Esophagus squamous epithelium (tissue), 5 donors: ENCODE results near the gene ITGB6. TPM values are rescaled to one million over a fixed set of nuclear protein-coding genes. Genes with fewer than 3 reads are reported as not detected.

Experiments
- DNase-seq: peaks from one replicate; lab custom pipeline; 2025; lab: John Stamatoyannopoulos, UW
- H3K27ac ChIP-seq, 4 donors: fragments of 200-600 bp; sonication (generic); one replicate each; pipeline ENCODE4 v1.5.1; 2016 to 2019; ENCODE audit warnings: mild to moderate bottlenecking in 1 of 4
- H3K27me3 ChIP-seq, 4 donors: fragments of 200-600 bp; sonication (generic); 1 replicate in 3 of 4; 2 replicates in 1 of 4; pipeline versions ENCODE4 v1.5.1 to v1.6.0; 2017 to 2021; ENCODE audit warnings: antibody characterized with exemption in 1 of 4
- H3K36me3 ChIP-seq, 3 donors: fragments of 200-600 bp; sonication (generic); one replicate each; pipeline ENCODE4 v1.5.1; 2016 to 2019
- H3K4me1 ChIP-seq, 3 donors: fragments of 200-600 bp; sonication (generic); one replicate each; pipeline ENCODE4 v1.5.1; 2017 to 2019
- H3K4me3 ChIP-seq, 4 donors: fragments of 200-600 bp; sonication (generic); 1 replicate in 3 of 4; 2 replicates in 1 of 4; pipeline ENCODE4 v1.5.1; 2016 to 2019; ENCODE audit warnings: mild to moderate bottlenecking in 2 of 4, moderate library complexity in 1 of 4
- H3K9me3 ChIP-seq, 3 donors: fragments of 200-600 bp; sonication (generic); one replicate each; pipeline ENCODE4 v1.5.1; 2016 to 2019
- POLR2A ChIP-seq, 4 donors: fragments of 450-650 bp; IDR thresholded peaks; one replicate each; pipeline ENCODE4 v1.6.1; 2017; ENCODE audit warnings: antibody characterized with exemption in 4 of 4, mild to moderate bottlenecking in 4 of 4, moderate library complexity in 3 of 4
- WGBS, 2 donors: methylation state at CpG; one replicate each; pipeline ENCODE4 v1.1.5; 2018; 5-methylcytosine and 5-hydroxymethylcytosine counted together
- intact Hi-C: fragments of 100-400 bp; cut with DNase I; formaldehyde crosslinking; loops from one replicate; pipeline ENCODE4 v1.15.0; 2022
- total RNA-seq, 4 donors: library from RNA; depleted of rRNA; stranded (reverse); fragments of >200 nt; gene quantifications; one replicate each; pipeline ENCODE4 v1.1.0, GENCODE V29; 2016
- TF ChIP-seq, protein P1 (sequence below), 6 experiments: fragments of 450-650 bp in 4 of 6; fragments of 200-600 bp in 2 of 6; sonication (generic) in 2 of 6; IDR thresholded peaks; one replicate each; pipeline ENCODE4 v1.5.1; 2016 to 2019; ENCODE audit warnings: antibody characterized with exemption in 6 of 6, mild to moderate bottlenecking in 4 of 6, moderate library complexity in 4 of 6
- donor health status: DM: yes; HTN: yes; CAD: no.

The ITGB6 gene
- total RNA-seq, 4 donors from 2014 or later, result 25.3 to 42.2 (median 33.6) TPM

DNA sequence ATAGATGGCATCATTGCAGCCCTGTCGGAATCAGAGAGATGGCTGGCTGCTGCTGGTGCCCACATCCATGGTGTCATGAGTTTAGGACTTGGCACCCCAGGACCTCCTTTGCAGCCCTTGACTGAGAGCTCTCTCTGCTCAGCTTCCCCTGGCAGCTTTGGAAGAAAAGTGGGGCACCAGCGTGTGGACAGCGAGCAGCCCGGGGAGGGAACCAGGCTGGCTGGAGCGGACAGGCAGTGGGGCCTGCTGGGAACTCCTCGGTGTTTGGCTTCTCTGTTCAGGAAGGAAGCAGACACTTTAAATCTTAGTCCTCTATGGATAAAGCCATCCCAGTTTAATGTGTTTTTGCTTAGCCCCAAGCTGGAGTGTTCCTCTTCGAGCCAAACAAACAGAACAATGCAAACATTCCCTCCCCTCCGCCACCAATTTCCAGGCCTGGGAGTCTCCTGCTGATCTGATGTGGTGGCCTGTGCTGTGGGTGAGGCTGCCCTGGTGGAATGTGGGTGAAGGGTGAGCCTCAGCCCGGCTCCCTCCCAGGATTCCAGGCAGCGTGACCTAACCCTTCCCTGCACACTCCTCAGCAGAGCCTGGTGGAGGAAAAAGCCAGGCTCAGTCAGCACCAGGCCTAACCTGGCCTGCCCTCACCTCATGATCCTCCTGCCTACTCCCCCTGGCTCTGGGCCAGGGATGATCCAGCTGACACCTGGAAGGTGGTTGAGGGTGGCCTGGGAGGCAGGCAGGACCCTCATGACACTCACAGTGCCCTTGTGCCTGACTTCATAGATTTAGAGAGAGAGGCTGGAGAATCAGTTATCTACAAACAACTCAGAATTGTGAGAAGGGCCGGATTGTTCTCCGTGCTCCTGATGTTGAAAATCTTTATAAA lies 21.6 kb upstream of the ITGB6 start:
- Histone ChIP-seq H3K4me3 (no peak overlapping the region), H3K9me3 (no peaks in the 10 kb centered on the region), H3K27ac (peak overlapping the region; percentile 81 to 89 (median 84)), H3K27me3 (no peaks in the 10 kb centered on the region), H3K4me1 (peaks cover 44 to 76% (median 50%) of the 10 kb centered on the region in 3 donors), H3K36me3 (no peaks in the 10 kb centered on the region)
- TF ChIP-seq, protein P1, sequence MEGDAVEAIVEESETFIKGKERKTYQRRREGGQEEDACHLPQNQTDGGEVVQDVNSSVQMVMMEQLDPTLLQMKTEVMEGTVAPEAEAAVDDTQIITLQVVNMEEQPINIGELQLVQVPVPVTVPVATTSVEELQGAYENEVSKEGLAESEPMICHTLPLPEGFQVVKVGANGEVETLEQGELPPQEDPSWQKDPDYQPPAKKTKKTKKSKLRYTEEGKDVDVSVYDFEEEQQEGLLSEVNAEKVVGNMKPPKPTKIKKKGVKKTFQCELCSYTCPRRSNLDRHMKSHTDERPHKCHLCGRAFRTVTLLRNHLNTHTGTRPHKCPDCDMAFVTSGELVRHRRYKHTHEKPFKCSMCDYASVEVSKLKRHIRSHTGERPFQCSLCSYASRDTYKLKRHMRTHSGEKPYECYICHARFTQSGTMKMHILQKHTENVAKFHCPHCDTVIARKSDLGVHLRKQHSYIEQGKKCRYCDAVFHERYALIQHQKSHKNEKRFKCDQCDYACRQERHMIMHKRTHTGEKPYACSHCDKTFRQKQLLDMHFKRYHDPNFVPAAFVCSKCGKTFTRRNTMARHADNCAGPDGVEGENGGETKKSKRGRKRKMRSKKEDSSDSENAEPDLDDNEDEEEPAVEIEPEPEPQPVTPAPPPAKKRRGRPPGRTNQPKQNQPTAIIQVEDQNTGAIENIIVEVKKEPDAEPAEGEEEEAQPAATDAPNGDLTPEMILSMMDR (IDR thresholded peaks at IDR 0.05), result no peak
- no peak for TF ChIP-seq POLR2A (IDR thresholded peaks at IDR 0.05)
- DNase-seq, result no peak
- intact Hi-C loops, result no loop called here
- 62 to 63% methylated on average over 10 of the region's 12 CpGs for WGBS, 2 donors

DNA sequence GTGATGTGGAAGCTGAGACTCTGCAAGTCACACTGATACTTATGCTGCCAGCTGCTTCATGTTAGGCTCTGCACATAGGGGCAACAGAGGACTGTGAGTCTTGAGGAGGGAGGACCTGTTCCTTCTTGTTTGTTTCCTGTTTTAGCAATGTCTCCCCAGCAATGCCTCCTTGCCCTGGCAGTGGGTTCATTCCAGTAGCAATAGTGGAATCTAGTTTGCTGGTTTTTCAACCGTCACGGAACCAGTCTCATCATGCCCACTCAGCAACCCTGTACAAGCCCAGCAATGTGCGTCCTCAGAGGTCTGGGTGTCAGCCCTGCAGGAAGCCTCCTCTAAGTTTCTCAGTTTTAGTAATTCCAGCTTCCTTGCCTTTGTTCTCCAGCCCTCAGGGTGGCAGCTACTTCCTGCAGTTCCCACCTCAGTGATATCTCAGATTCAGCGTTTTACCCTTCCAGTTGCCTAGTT lies 20.5 kb upstream of the ITGB6 start:
- H3K27ac ChIP-seq, result peak overlapping the region; percentile 81 to 89 (median 84)

DNA sequence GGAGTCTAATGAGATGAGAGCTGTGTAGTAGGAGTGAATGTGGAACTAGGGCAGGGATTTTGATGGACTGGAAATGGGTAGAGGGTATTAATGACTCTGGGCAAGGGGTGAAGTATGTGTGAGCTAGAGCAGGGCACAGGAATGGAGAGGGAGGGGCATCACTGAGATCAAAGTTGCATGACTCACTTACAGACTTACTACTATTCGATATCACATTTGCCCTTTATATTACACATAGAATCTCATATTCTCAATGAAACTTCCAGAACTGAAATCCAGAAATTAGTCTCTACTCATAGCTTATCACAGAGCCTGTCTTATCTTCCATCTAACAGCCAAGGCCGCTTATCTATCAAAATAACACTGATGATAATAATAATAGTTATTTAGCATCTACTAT lies 20.0 kb upstream of the ITGB6 start:
- Histone ChIP-seq H3K4me1 (peaks cover 41 to 60% (median 44%) of the 10 kb centered on the region in 3 donors), H3K27ac (peak overlapping the region; percentile 64 to 89 (median 84)), H3K36me3 (no peaks in the 10 kb centered on the region), H3K4me3 (no peak overlapping the region), H3K27me3 (no peaks in the 10 kb centered on the region), H3K9me3 (no peaks in the 10 kb centered on the region)
- intact Hi-C loops, result no loop called here
- 41 to 52% methylated on average over 2 of the region's 2 CpGs for WGBS, 2 donors
- TF ChIP-seq, protein P1 (IDR thresholded peaks at IDR 0.05), result no peak
- no peak for TF ChIP-seq POLR2A (IDR thresholded peaks at IDR 0.05)
- DNase-seq, result no peak

More for the DNA sequence above, 20.5 kb upstream of the ITGB6 start:
- WGBS, 2 donors, result 22 to 40% methylated on average over 4 of the region's 4 CpGs
- Histone ChIP-seq H3K36me3 (no peaks in the 10 kb centered on the region), H3K9me3 (no peaks in the 10 kb centered on the region), H3K4me1 (peaks cover 41 to 65% (median 44%) of the 10 kb centered on the region in 3 donors), H3K4me3 (no peak overlapping the region), H3K27me3 (no peaks in the 10 kb centered on the region)
- intact Hi-C loops, result no loop called here
- TF ChIP-seq, protein P1 (IDR thresholded peaks at IDR 0.05), result peak in 1 of 6 experiments; percentile 15
- peak in 1 of 4 donors; percentile 12 for TF ChIP-seq POLR2A (IDR thresholded peaks at IDR 0.05)
- no peak for DNase-seq

DNA sequence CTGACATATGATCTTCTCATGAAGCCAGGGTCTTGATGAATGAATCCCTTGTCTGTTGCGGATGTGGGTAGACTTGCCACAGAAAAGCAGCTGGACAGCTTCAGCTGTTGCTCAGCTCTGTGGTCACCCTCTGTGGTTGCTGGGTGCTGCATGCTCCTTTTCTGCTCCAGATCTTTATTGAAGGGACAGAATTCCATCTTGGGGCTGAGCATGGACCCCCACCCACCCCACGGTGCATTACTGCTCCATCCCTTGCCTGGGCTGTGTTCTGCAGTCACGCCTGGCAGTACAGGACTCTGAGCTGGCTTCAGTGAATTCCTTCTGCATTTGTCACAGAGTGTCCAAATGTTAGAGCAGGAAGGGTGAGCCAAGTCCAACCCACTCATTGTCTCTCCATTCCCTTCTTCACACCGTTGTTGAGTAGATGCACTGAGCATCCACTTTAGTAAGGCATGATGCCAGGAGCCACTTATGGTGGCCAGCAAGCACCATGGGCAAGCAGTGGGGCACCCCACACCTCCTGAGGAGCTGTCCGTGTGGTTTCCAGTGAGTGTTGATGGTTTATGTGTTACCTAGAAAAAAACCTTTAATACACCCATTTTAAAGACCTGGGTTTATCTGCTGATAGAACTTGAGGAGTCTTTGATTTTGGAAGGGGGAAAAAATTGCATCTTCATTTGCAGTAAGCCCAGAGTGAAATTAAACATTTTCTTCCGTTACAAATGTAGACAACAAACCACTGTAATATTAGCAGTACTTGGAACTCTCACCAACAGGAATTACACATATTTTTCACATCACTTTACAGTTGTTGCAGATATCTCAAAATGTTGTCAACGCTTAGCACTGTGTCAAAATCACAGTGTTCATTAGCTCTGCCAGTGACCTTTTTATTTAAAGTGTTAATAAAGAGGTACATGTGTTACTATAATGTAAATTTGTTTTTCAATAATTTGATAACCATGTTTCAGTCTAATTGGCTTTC lies 14.7 kb upstream of the ITGB6 start:
- no peak for DNase-seq
- Histone ChIP-seq H3K27ac (no peak overlapping the region), H3K9me3 (no peaks in the 10 kb centered on the region), H3K4me3 (no peak overlapping the region), H3K36me3 (no peaks in the 10 kb centered on the region), H3K4me1 (peaks cover 5 to 31% (median 11%) of the 10 kb centered on the region in 3 donors), H3K27me3 (no peaks in the 10 kb centered on the region)
- 51 to 59% methylated on average over 5 to 6 of the region's 7 CpGs for WGBS, 2 donors
- intact Hi-C loops, result no loop called here
- TF ChIP-seq, protein P1 (IDR thresholded peaks at IDR 0.05), result no peak
- no peak for TF ChIP-seq POLR2A (IDR thresholded peaks at IDR 0.05)
